SKM-1 (cell line): ENCODE results near the gene AMIGO2.

ENCODE experiments used
- DNase-seq: peaks from one replicate; lab custom pipeline; 2025; ENCODE audit not compliant: unreplicated experiment; lab: John Stamatoyannopoulos, UW

The AMIGO2 gene

GRCh38 chr12:47098099-47098498 is 18.3 kb upstream of the AMIGO2 start:
- no peak for DNase-seq

DNA sequence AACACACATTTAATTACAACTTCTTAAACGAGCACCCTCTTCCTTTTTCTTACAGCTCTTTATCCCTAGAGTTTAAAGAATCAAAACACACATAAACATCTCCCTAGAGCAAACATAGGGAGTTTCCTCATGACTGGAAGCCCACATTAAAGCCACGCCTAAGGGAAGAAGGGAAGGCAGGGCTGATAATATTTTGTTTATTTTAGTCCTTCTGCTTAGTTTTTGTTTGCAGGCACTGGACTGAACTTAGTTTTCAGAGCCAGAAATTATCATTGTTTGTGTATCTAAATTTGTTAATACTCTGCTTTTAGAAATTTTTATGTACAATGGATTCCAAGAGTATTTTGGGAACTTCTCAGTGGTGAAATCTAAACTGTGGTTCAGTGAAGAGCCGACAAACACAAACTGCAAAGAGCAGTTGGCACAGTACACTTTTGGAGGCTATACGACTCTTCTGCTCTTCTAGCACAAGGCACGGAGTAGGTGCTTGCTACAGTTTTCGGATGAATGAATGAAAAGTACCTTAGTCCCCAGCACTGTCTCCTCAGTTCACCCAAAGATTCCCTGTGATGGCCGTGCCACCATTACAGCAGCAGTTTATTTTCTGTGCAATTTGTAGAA is 17.6 kb upstream of the AMIGO2 start:
- DNase-seq: no peak

DNA sequence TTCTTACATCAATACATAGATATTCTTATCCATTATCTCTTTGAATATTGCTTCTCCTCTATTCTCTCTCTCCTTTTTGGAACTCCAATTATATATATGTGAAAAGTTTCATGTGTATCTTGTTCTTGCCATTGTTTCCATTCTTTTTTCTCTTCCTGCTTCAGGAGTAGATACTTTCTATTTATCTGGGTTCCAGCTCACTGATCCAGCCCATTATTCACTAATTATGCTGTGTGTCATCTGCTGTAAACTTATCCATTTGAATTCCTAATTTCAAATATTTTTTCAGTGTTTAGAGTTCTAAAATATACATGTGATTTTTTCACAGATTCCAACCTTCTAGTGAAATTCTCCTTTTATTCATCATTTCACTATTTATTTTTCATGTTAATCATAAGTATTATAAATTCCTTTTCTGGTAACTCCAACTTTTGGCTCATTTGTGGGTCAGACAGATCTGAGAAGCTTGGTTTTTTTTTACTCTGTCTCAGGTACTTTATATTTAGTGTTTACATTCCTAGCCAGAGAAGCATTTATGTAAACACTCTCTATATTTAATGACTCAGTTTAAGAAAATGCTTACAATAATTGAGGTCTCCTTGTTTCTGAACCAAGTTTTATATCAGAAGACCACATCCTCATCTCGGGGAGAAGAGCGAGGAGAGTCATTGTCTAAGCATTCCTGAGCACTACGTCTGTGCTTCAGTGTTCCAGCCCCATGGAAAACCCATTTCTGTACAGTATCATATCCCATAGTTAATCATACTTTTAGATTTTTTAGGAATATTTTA is 15.9 kb upstream of the AMIGO2 start:
- DNase-seq: no peak

DNA sequence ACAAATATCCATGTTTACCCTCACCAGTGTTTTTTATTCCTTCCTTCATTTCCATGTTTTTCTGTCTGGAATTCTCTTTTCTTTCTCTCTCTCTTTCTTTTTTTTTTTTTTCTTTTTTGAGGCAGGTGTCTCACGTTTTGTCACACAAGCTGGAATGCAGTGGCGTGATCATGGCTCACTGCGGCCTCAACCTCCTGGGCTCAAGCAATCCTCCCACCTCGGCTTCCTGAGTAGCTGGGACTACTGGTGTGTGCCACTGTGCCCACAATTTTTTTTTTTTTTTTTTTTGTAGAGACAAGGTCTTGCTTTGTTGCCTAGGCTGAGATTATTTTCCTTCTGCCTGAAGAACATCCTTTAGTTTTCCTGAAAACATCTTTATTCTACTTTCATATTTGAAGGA is 15.0 kb upstream of the AMIGO2 start:
- no peak for DNase-seq

- DNase-seq: no peak
Observed at GRCh38 chr12:47091009-47091408, 11.2 kb upstream of the AMIGO2 start.

DNA sequence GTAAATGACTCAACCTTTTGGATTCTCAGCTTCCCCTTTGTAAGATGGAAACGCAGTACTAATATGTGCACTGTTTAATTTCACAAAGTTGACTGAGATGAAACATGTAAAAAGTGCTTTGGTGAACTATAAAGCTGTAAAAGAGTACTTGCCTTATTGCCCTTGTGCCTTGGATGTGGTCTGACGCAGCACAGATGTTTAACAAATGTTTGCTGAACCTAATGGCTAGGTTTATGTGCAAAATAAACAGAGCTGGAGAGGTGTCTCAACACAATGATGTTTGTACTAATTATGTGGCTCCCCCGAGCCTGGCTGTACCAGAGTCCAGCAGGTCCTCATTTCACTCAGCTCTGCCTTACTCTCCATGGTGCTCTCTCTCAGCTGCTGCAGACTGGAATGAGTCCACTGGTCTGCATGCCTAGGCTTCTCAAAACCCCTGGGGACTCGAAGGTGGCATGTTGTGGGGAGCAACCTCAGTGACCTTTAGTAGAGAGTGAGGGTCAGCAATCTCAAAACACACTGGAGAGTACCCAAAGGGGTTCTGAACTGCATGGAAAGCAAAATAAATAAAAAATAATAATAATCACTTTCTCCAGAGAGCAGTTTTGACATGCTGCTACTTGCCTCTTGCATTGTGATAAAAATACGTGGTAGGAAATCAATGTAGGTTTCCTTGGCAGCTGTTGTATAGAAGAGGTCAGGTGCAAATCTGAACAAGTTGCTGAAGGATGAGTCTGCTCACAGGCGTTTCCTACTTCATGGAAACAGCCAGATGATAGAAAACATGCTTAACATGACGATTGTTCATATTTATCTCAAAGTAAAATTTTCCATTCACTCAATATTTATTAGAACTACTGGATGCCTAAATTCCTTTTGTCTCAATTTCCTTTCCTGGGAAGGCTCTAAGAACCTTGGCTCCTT is 8.5 kb upstream of the AMIGO2 start:
- no peak for DNase-seq

DNA sequence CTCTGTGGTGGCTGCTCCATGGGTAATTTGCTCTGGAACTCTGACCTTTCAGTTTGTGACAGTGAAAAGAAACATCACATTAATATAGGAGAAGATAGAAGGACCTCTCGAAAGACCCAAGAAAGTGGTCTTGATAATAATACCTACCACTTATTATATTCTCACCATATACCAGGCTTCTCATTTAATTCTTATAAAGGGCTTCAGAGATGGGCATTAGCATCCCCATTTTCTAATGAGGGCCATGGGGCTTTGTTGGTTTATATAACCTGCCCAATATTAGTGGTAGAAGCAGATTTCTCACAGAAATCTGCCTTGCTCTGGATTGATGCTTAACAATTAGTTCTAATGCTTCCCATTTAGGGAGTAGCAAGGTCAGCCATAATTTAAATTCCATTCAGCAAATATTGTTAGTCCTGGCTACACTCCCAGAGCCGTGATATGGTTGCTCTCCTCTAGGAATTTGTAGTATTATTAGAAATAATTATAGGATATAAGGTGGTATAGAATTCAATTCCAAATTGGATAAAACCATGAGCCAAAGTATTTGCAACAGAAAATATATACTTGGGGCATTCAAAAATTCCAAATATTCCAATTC is 7.4 kb upstream of the AMIGO2 start:
- no peak for DNase-seq

DNA sequence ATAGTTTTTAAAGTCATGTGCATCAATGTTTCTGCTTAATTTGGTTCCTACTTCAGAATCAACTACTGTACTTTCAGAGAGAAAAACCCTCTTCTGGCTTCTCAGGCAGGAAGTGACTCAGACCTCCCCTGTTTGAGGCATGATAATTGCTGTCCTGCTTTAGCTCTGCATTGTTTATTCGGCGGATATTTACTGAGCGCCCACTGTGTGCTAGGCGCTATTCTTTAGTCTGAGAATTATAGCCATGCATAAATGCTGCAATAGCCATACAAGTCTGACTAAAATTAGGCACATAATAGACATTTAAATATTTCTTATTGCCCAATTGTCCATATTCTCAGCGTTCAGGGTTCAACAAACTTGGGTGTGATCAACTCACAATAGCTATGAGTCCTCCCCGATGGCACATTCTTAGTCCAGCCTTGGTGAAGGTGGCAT is 6.1 kb upstream of the AMIGO2 start:
- no peak for DNase-seq

DNA sequence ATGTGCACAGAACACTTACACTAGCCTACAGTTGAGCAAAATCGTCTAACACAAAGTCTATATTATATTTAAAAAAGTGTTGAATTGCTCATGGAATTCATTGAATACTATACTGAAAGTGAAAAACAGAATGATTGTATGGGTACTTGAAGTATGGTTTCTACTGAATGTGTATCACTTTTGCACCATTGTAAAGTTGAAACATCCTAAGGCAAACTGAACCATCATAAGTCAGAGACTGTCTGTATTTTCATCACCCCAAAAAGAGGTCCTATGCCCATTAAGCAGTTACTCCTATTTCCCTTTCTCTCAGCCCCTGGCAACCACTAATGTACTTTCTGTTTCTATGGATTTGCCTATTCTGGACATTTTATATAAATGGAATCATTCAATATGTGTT is 4.4 kb upstream of the AMIGO2 start:
- no peak for DNase-seq

GRCh38 chr12:47082796-47083621 is 3.2 kb upstream of the AMIGO2 start:
- DNase-seq: no peak

DNA sequence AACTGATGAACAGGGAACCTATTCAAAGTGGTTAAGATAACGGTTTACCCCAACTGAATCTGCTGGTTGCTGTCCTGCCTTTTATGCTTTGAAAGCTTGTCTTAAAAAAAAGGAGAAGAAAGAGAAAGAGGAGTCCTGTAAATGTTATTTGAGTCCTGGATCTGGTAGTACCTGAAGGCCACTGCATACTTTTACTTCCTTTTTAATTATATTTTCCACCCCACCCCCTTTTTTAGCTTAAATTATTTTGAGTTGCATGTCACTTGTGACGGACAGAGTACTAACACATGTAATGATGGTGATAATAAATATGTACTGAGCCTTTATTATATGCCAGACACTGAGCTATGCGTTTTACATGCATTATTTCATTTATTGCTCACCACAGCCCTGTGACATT is 2.5 kb upstream of the AMIGO2 start:
- DNase-seq: no peak

GRCh38 chr12:47080725-47081502 is 1.2 kb upstream of the AMIGO2 start:
- DNase-seq: peak; percentile 8

DNA sequence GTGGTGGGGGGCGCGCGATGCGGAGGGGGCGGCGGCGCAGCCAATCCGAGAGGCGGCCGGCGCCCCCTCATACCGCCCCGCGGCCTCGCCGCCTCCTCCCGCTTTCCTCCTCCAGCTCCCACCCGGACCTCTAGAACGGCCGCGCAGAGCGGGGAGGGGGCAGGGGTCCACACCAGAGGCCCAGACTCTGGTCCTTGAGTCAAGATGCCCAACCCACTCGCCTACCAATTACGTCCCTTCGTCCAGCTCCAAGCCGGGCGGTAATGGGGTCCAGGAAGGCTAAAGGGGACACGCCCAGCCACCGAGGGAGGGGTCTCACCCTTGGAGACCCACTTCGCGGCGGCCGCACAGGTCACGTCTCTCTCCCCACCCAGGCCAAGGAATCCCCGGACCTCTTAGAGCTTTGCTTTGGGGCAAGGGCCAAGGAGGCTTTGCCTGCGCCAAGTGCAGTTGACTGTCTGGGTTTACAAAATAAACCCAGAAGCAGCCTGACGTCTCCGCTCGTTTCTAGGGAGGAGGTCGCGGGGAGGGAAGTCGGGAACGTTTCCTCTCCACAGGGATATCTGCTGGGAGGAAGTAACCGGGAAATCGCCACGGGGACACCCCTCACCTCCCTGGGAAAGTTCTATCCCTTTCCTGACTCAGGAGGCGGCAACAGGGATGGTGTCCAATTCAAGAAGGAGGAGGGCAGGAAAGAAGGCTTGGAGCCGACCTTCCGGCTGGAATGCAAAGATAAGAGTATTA is 394 bp upstream of the AMIGO2 start:
- no peak for DNase-seq

DNA sequence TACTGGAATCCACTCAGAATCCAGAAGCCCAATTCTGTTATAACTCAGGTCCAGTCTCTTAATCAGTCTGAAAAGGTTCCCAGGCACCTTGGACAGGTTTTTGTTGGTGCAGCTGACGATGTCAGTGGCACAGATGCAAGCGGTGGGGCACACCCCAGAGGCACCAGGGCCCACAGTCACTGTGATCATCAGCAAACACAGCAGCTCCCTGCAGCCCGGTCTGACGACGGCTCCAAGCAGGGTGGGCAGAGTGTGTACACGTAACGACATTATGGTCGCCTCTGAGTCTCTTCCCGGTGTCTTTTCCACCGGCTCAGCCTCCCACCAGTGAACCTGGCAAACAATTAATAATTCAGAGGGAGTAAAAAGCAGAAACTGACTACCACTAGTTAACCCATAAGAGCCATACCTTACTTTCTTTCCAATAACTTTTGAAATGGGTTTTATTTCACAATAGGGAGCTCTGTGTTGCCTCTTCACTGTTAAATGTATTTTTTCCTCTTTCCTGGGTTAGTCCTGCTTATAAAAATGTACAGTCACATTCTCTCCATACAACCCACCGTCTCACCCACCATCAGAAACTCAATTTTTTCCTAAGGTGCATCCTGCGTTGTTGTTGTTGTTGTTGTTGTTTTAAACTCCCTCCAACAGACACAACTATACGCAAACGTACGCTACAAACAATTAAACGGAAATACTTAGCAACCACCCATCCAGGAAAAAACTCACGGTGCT is 859 bp downstream of the AMIGO2 start:
- no peak for DNase-seq

DNA sequence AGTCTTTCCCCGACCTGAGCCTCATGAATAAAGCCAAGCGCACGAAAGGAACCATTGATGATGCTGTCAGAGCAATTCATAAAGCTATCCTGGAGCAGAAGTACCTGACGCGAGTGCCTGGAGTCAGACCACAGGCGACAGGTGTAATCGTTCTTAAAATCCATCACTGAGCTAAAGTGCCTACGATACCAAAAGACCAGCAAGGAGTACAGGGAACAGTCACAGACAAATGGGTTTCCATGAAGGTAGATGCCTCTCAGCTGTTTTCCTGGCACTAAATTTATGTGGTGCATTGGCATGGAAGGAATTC is 1.7 kb downstream of the AMIGO2 start:
- no peak for DNase-seq

DNA sequence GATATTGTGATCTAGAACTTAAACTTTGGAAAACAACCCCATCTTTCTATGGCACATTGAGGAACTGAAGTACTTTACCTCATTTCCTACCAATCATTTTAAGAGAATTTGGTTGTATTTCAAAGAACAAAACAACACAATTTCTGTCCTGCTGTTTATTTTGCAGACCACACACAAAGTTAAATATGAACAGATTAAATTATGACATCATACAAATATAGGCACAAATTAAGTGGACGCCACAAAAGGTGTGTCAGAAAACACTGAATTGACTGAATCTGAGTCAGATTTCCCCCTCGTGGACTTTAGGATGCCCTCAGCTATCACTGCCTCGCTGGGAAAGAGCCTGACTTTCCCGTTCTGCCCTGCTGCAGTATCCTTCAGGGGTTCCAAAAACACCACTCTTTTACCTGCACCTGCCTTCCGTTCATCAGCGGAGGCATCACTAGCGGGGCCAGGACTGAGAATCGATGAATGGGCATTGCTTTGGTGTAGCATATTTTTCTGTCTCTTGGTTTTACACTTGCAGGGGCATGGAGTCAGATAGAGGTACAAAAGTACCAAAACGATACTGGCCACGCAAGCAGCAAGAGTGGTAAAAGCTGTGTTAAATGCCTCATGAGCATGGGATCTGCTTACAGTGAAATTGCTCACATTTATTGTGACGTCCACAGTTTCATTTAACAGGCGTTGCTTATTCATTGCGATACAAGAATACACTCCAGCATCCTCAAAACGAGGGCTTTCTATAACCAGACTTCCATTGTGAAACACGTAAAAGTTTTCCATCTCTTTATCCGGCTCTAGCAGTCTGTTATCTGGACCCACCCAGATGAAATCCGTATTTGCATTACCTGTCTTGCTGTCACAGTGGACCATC is 2.3 kb downstream of the AMIGO2 start:
- no peak for DNase-seq
